OCI-LY7 (cell line): ENCODE data around the gene SAP25.

Source experiments
- EZH2phosphoT487 ChIP-seq: fragments of 200-600 bp; sonication (generic); IDR thresholded peaks from 2 replicates; pipeline ENCODE4 v1.6.1; 2018; ENCODE audit warnings: low read depth, borderline replicate concordance, mild to moderate bottlenecking, mixed run types, antibody characterized with exemption, low read length, moderate library complexity, mixed read lengths
- TF ChIP-seq, protein P1 (sequence below): fragments of 200-600 bp; sonication (generic); conservative IDR thresholded peaks from 2 replicates; pipeline ENCODE4 v1.5.1; 2014; ENCODE audit warnings: mild to moderate bottlenecking, antibody characterized with exemption, low read length, moderate library complexity, mixed read lengths

DNA sequence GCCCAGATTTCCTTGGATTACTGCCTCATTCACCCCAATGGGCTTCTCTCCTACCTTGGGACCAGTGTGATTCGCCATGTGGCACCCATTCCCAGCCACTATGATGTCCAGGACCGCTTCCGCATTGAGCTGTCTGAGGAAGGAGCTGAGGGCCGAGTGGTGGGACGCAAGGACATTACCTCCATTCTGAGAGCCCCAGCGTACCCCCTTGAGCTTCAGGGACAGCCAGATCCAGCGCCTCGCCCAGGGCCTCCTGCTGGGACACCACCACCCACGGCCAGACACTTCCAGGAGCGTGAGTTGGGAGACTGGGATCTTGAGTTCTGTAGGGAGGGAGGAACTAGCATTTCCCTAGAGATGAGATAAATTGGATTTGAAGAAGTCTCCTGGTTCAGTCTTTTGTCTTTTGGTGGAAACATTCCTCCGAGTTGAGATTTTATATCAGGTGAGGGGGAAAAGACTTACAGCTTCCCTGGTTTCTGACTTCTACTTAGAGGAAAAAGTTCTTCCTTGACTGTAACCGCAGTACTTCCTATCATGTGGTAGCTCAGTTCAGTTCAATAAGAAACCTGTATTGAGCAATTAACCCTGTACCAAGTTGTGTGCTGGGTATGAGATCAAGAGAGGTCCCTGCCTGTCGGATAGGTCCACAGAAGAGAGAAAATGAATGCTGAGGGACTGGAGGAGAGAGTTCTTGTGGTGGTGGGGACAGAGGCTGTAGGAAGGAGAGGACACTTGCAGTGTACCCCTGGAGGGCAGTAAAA is 39.9 kb upstream of the SAP25 start:
- TF ChIP-seq, protein P1, sequence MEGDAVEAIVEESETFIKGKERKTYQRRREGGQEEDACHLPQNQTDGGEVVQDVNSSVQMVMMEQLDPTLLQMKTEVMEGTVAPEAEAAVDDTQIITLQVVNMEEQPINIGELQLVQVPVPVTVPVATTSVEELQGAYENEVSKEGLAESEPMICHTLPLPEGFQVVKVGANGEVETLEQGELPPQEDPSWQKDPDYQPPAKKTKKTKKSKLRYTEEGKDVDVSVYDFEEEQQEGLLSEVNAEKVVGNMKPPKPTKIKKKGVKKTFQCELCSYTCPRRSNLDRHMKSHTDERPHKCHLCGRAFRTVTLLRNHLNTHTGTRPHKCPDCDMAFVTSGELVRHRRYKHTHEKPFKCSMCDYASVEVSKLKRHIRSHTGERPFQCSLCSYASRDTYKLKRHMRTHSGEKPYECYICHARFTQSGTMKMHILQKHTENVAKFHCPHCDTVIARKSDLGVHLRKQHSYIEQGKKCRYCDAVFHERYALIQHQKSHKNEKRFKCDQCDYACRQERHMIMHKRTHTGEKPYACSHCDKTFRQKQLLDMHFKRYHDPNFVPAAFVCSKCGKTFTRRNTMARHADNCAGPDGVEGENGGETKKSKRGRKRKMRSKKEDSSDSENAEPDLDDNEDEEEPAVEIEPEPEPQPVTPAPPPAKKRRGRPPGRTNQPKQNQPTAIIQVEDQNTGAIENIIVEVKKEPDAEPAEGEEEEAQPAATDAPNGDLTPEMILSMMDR = no peak; the same call in 1 of the 2 replicates
- no peak for TF ChIP-seq EZH2phosphoT487
